Activated CD4-positive, alpha-beta memory T cell treated with anti-CD3 and anti-CD28 coated beads, Interleukin-2, amount 10 ng/mL, durations not matched to agents 7 days and 5 days (primary cell): ENCODE results near the gene SHISA7. TPM values are rescaled to one million over a fixed set of nuclear protein-coding genes. Genes with fewer than 3 reads are reported as not detected.
"Not testable (repeated sequence)": the region's sequence is repeated elsewhere in the genome, so short reads cannot be mapped to it uniquely, and the experiment has no call there.

ENCODE experiments used
- CTCF ChIA-PET: fragments of 350-600 bp; sonication (Branson Sonifier 250); formaldehyde crosslinking; loops from one replicate; lab custom pipeline; 2021; ENCODE audit warnings: antibody characterized with exemption, inconsistent platforms; lab: Charles Lee
- POLR2A ChIA-PET: fragments of 350-600 bp; sonication (Branson Sonifier 250); formaldehyde crosslinking; loops from one replicate; lab custom pipeline; 2021; ENCODE audit warnings: antibody characterized with exemption; lab: Charles Lee
- DNase-seq: peaks from one replicate; pipeline ENCODE4 v3.0.0-alpha.2; 2020
- H3K27ac Mint-ChIP-seq: one replicate; pipeline ENCODE4 v1.8.0; 2021; ENCODE audit warnings: mild to moderate bottlenecking, mixed read lengths
- H3K27me3 Mint-ChIP-seq: one replicate; pipeline ENCODE4 v1.8.0; 2021; ENCODE audit warnings: mixed read lengths
- H3K36me3 Mint-ChIP-seq: one replicate; pipeline ENCODE4 v1.8.0; 2021; ENCODE audit warnings: low read depth, mixed read lengths
- H3K4me1 Mint-ChIP-seq: one replicate; pipeline ENCODE4 v1.8.0; 2021; ENCODE audit warnings: mixed read lengths
- H3K4me3 Mint-ChIP-seq: one replicate; pipeline ENCODE4 v1.8.0; 2021; ENCODE audit warnings: mild to moderate bottlenecking, mixed read lengths
- H3K9me3 Mint-ChIP-seq: one replicate; pipeline ENCODE4 v1.8.0; 2021; ENCODE audit warnings: mixed read lengths
- total RNA-seq, 2 experiments: library from RNA; stranded (reverse); gene quantifications; one replicate each; pipeline ENCODE4 v1.2.3, GENCODE V29; 2021

SHISA7 gene
- total RNA-seq, 2 experiments from 2014 or later = not detected

- Mint-ChIP-seq H3K27me3 (peaks cover 16% of the 10 kb centered on the region), H3K4me1 (peaks cover 35% of the 10 kb centered on the region), H3K36me3 (peaks cover 35% of the 10 kb centered on the region), H3K27ac (peak overlapping the region; percentile 97)
- H3K4me3 Mint-ChIP-seq, H3K9me3 Mint-ChIP-seq, DNase-seq: not testable (repeated sequence)
- CTCF ChIA-PET = interaction anchor here (0.6 to 1.7 kb wide), 8 partner anchors 9 to 217 kb away, joined by 3 to 6 read pairs (median 4); no protein-coding TSS in a partner anchor
- POLR2A ChIA-PET = interaction anchor here (0.8 to 4.9 kb wide), 6 partner anchors 9 to 156 kb away, joined by 3 to 77 read pairs (median 4); partner anchors contain the start of genes PPP6R1, RPL28 and TMEM238
Measured at GRCh38 chr19:55409179-55409578, 33.9 kb downstream of the SHISA7 start.

DNA sequence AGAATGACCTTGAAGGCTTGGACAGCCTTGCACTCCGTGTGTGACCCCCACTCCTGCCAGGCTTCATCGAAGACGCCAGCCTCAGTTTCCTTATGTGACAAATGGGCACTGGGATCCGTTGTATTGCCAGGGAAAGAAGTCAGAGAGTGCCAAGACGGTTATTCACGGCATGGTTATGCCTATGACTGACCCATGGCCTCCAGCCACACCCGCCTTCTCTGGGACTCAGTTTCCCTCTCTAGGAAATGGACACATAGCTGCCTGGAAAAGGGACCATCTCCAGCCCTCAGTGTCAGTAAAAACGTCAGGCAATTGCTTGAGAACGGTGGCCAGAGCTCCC is 34.6 kb downstream of the SHISA7 start:
- DNase-seq = no peak
- Mint-ChIP-seq H3K9me3 (peaks cover 5% of the 10 kb centered on the region), H3K4me1 (peaks cover 40% of the 10 kb centered on the region), H3K36me3 (peaks cover 40% of the 10 kb centered on the region), H3K27ac (peak overlapping the region; percentile 97), H3K27me3 (peaks cover 14% of the 10 kb centered on the region), H3K4me3 (peak overlapping the region; percentile 83)
- CTCF ChIA-PET = interaction anchor here (0.8 to 1.7 kb wide), 4 partner anchors 9 to 107 kb away, joined by 4 to 5 read pairs (median 4); no protein-coding TSS in a partner anchor
- POLR2A ChIA-PET = interaction anchor here (0.8 to 4.9 kb wide), 8 partner anchors 9 to 155 kb away, joined by 3 to 77 read pairs (median 4); partner anchors contain the start of genes PPP6R1, RPL28 and TMEM238

DNA sequence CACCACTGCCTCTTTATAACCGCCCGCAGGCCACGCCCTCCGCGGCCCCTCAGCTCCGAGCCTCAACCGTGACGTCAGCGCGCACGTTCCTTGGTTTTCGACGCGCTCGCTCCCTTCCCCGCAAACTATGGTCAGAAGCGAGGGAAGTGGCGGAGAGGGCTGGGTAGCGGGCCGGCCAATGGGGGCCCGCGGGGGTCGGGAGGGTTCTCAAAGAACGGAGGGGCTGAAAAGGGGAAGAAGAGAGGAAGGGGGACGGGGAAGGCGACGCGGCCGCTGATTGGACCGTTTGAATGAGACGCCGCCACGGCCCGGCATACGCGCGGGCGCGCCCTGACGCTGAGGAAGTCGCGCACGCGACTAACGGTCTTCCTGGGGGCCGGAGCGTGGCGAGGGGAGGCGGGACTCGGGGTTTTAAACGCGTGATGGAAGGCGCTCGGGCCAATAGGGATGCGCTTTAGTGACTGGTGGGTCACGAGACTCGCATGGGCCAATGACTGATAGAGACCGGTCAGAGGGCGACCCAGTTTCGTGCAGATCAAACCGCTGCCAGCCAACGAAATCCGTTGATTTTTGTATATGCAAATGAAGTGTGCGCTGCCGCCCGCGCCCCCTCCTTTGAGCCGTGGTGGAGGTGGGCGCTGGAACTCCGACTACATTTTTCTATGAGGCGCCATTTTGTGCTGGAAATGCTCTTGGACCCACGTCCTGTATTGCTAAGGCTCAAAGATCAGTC is 35.1 kb downstream of the SHISA7 start:
- H3K9me3 Mint-ChIP-seq = peaks cover 5% of the 10 kb centered on the region
- H3K27ac Mint-ChIP-seq = peak overlapping the region; percentile 97
- peak overlapping the region; percentile 83 for H3K4me3 Mint-ChIP-seq
- ChIA-PET CTCF (interaction anchor here (1.0 to 1.5 kb wide), 5 partner anchors 10 to 266 kb away, joined by 3 to 5 read pairs (median 4); partner anchors contain the start of gene TMEM238), POLR2A (interaction anchor here (0.6 to 12.3 kb wide), 40 partner anchors 10 to 327 kb away, joined by 3 to 224 read pairs (median 4); partner anchors contain the start of genes HSPBP1, ISOC2, KMT5C and PPP1R12C)
- peaks cover 45% of the 10 kb centered on the region for H3K36me3 Mint-ChIP-seq
- H3K4me1 Mint-ChIP-seq = peaks cover 45% of the 10 kb centered on the region
- H3K27me3 Mint-ChIP-seq = peaks cover 14% of the 10 kb centered on the region
- peak; percentile 99 for DNase-seq

GRCh38 chr19:55407550-55407799 is 35.6 kb downstream of the SHISA7 start, which contains the start of gene UBE2S:
Gene UBE2S, minus strand, starts transcription at chr19:55407788. Its CDS starts 199 bp downstream, at chr19:55407589.
- not testable (repeated sequence) for DNase-seq, H3K9me3 Mint-ChIP-seq
- peaks cover 50% of the 10 kb centered on the region for H3K4me1 Mint-ChIP-seq
- CTCF ChIA-PET = interaction anchor here (1.0 to 1.4 kb wide), 4 partner anchors 10 to 266 kb away, joined by 3 to 5 read pairs (median 4); partner anchors contain the start of gene TMEM238
- H3K27me3 Mint-ChIP-seq = peaks cover 14% of the 10 kb centered on the region
- POLR2A ChIA-PET = interaction anchor here (0.6 to 12.3 kb wide), 39 partner anchors 9 to 327 kb away, joined by 3 to 224 read pairs (median 4); partner anchors contain the start of genes HSPBP1, ISOC2, KMT5C and PPP1R12C
- peak within 1 kb of the TSS; percentile 97 for H3K27ac Mint-ChIP-seq
- H3K36me3 Mint-ChIP-seq = peaks cover 50% of the 10 kb centered on the region
- H3K4me3 Mint-ChIP-seq = peak within 1 kb of the TSS; percentile 83

- Mint-ChIP-seq H3K4me1 (peaks cover 54% of the 10 kb centered on the region), H3K36me3 (peaks cover 55% of the 10 kb centered on the region), H3K4me3 (peak overlapping the region; percentile 83), H3K27me3 (peaks cover 13% of the 10 kb centered on the region), H3K9me3 (peaks cover 5% of the 10 kb centered on the region), H3K27ac (peak overlapping the region; percentile 83)
- POLR2A ChIA-PET = interaction anchor here (0.6 to 12.3 kb wide), 35 partner anchors 9 to 320 kb away, joined by 3 to 224 read pairs (median 5); partner anchors contain the start of genes HSPBP1, ISOC2, KMT5C and PPP1R12C
- CTCF ChIA-PET = interaction anchor here (1.0 to 1.4 kb wide), 4 partner anchors 11 to 265 kb away, joined by 3 to 5 read pairs (median 4); partner anchors contain the start of gene TMEM238
- DNase-seq = peak; percentile 36
Measured at GRCh38 chr19:55406826-55407549, 36.1 kb downstream of the SHISA7 start.

- H3K9me3 Mint-ChIP-seq = peaks cover 5% of the 10 kb centered on the region
- peaks cover 59% of the 10 kb centered on the region for H3K36me3 Mint-ChIP-seq
- peaks cover 57% of the 10 kb centered on the region for H3K4me1 Mint-ChIP-seq
- peak overlapping the region; percentile 83 for H3K27ac Mint-ChIP-seq
- H3K27me3 Mint-ChIP-seq = peaks cover 6% of the 10 kb centered on the region
- peak overlapping the region; percentile 83 for H3K4me3 Mint-ChIP-seq
- ChIA-PET CTCF (interaction anchor here (1.1 kb wide), 1 partner anchor 152 kb away, joined by 3 read pairs; no protein-coding TSS in a partner anchor), POLR2A (interaction anchor here (1.0 to 12.3 kb wide), 11 partner anchors 8 to 320 kb away, joined by 3 to 224 read pairs (median 10); partner anchors contain the start of genes RPL28, TMEM238 and ZNF865)
- DNase-seq = no peak
Measured at GRCh38 chr19:55406091-55406825, 36.8 kb downstream of the SHISA7 start.

DNA sequence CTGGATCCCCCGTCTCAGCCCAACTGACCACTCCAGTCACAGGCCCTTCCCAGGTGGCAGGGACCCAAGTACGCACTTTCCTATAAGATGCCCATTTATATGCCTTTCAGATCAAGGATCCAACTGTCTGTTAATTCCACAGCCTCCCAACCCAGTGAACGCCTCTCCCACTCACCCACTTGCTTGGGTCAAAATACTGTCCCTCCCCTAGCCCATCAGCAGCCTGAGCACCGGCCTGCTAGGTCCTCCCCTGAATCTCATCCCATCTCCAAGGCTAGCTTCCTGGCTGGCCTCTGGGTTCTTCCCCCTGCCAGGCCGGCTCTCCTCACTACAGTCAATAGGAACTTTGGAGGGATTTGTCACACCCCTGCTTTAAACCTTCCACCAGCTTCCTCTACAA is 37.5 kb downstream of the SHISA7 start:
- CTCF ChIA-PET = interaction anchor here (0.6 kb wide), 1 partner anchor 62 kb away, joined by 3 read pairs; no protein-coding TSS in a partner anchor
- peak overlapping the region; percentile 83 for H3K4me3 Mint-ChIP-seq
- peaks cover 1% of the 10 kb centered on the region for H3K27me3 Mint-ChIP-seq
- no peak for DNase-seq
- POLR2A ChIA-PET = interaction anchor here (1.5 to 12.3 kb wide), 6 partner anchors 12 to 319 kb away, joined by 3 to 224 read pairs (median 39); partner anchors contain the start of genes RPL28 and TMEM238
- H3K9me3 Mint-ChIP-seq = peaks cover 5% of the 10 kb centered on the region
- peaks cover 65% of the 10 kb centered on the region for H3K36me3 Mint-ChIP-seq
- peak overlapping the region; percentile 83 for H3K27ac Mint-ChIP-seq
- H3K4me1 Mint-ChIP-seq = peaks cover 59% of the 10 kb centered on the region

GRCh38 chr19:55402509-55402908 is 40.6 kb downstream of the SHISA7 start:
- Mint-ChIP-seq H3K9me3 (no peaks in the 10 kb centered on the region), H3K27me3 (no peaks in the 10 kb centered on the region), H3K4me1 (peaks cover 73% of the 10 kb centered on the region), H3K27ac (no peak overlapping the region), H3K36me3 (peaks cover 67% of the 10 kb centered on the region), H3K4me3 (no peak overlapping the region)
- ChIA-PET CTCF (interaction anchor here (1.2 kb wide), 1 partner anchor 18 kb away, joined by 4 read pairs; the partner anchor contains the start of gene TMEM238), POLR2A (interaction anchor here (0.8 to 12.3 kb wide), 5 partner anchors 12 to 149 kb away, joined by 3 to 224 read pairs (median 6); partner anchors contain the start of genes RPL28 and TMEM238)
- DNase-seq = no peak

- H3K27ac Mint-ChIP-seq = not testable (repeated sequence)
- POLR2A ChIA-PET = interaction anchor here (1.1 to 12.3 kb wide), 4 partner anchors 11 to 141 kb away, joined by 3 to 224 read pairs (median 6); partner anchors contain the start of genes RPL28 and TMEM238
Measured at GRCh38 chr19:55401390-55401789, 41.7 kb downstream of the SHISA7 start.

DNA sequence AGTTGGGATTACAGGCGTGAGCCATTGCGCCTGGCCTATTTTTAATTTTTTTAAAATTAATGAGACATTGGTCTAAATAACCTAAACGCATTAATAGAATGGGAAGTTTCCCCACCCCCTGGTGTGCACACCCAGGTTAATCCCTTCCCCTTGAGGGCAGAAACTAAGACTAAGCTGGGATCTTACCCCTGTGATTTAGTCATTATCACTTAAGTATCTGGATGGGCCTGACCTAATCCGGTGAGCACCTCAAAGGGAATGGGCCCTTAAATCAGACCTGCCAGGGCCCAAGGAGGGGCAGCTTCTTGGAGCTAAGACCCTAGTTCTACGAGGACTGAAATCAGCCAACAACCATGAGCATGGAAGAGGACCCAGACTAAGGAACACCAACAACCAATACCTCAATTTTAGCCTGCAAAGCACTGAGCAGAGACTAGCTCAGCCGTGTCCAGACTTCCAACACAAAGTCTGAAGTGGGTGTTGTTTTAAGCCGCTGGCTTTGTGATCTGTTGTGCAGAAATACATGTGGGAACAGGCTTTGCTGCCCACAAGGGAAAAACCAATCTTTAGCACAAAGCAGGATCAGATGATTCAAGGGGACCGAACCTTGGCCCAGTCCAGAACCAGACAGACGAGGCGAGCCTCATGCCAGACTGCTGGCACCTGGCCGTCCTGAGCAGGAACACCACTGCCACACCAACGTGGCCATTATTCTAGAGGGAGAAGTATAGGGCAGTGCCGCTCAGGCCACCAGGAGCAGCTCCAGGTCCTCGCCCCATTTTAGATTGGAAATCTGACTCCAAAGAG is 42.6 kb downstream of the SHISA7 start:
- H3K36me3 Mint-ChIP-seq = peaks cover 52% of the 10 kb centered on the region
- no peak overlapping the region for H3K4me3 Mint-ChIP-seq
- peaks cover 63% of the 10 kb centered on the region for H3K4me1 Mint-ChIP-seq
- no peak overlapping the region for H3K27ac Mint-ChIP-seq
- CTCF ChIA-PET = no interaction called here
- no peaks in the 10 kb centered on the region for H3K27me3 Mint-ChIP-seq
- DNase-seq = no peak
- POLR2A ChIA-PET = interaction anchor here (1.0 to 12.3 kb wide), 3 partner anchors 10 to 145 kb away, joined by 3 to 224 read pairs (median 7); partner anchors contain the start of genes RPL28 and TMEM238
- no peaks in the 10 kb centered on the region for H3K9me3 Mint-ChIP-seq

More at GRCh38 chr19:55401390-55401789, 41.7 kb downstream of the SHISA7 start:
- CTCF ChIA-PET, H3K4me3 Mint-ChIP-seq, H3K9me3 Mint-ChIP-seq, H3K27me3 Mint-ChIP-seq, DNase-seq: not testable (repeated sequence)
- Mint-ChIP-seq H3K36me3 (peaks cover 61% of the 10 kb centered on the region), H3K4me1 (peaks cover 72% of the 10 kb centered on the region)
